Activated CD8-positive, alpha-beta memory T cell treated with anti-CD3 and anti-CD28 coated beads for 4 hours (primary cell): ENCODE results near the gene SSRP1.
A peak's percentile ranks its signal among the peaks of the same experiment; 100 is the strongest.

Experiments
- DNase-seq, 2 donors: peaks; one replicate each; pipeline ENCODE4 v3.0.0-alpha.2; 2020; ENCODE audit warnings: low read depth in 2 of 2

The SSRP1 gene

GRCh38 chr11:57359896-57360690, 24.4 kb upstream of the SSRP1 start:
- no peak for DNase-seq

- DNase-seq, result no peak
These were observed 23.7 kb upstream of the SSRP1 start for GRCh38 chr11:57359396-57359795.

- DNase-seq, result no peak
These were observed 23.3 kb upstream of the SSRP1 start for GRCh38 chr11:57358991-57359390.

GRCh38 chr11:57358543-57358961, 22.9 kb upstream of the SSRP1 start:
- DNase-seq, result no peak

- no peak for DNase-seq
These were observed 22.2 kb upstream of the SSRP1 start for GRCh38 chr11:57357856-57358255.

GRCh38 chr11:57357310-57357709, 21.6 kb upstream of the SSRP1 start:
- no peak for DNase-seq

GRCh38 chr11:57356268-57356667, 20.6 kb upstream of the SSRP1 start:
- DNase-seq, result no peak

GRCh38 chr11:57354699-57355098, 19.0 kb upstream of the SSRP1 start:
- no peak for DNase-seq

- no peak for DNase-seq
These were observed 18.2 kb upstream of the SSRP1 start for GRCh38 chr11:57353852-57354251.

- DNase-seq, result no peak
These were observed 17.8 kb upstream of the SSRP1 start for GRCh38 chr11:57353446-57353845.

- no peak for DNase-seq
These were observed 17.3 kb upstream of the SSRP1 start for GRCh38 chr11:57353036-57353435.

- peak; percentile 27 to 31 for DNase-seq
These were observed 14.0 kb upstream of the SSRP1 start for GRCh38 chr11:57349491-57350274.

- DNase-seq, result no peak
These were observed 13.1 kb upstream of the SSRP1 start for GRCh38 chr11:57348636-57349313.

- no peak for DNase-seq
These were observed 12.4 kb upstream of the SSRP1 start for GRCh38 chr11:57348052-57348451.

GRCh38 chr11:57347336-57347735, 11.6 kb upstream of the SSRP1 start:
- DNase-seq, result no peak

GRCh38 chr11:57345555-57346211, 10.0 kb upstream of the SSRP1 start:
- peak; percentile 47 to 51 for DNase-seq

- DNase-seq, result no peak
These were observed 9.1 kb upstream of the SSRP1 start for GRCh38 chr11:57344826-57345225.

GRCh38 chr11:57343825-57344224, 8.1 kb upstream of the SSRP1 start:
- DNase-seq, result no peak

- DNase-seq, result no peak
These were observed 7.0 kb upstream of the SSRP1 start for GRCh38 chr11:57342702-57343101.

- DNase-seq, result no peak
These were observed 5.6 kb upstream of the SSRP1 start for GRCh38 chr11:57341250-57341808.

GRCh38 chr11:57340039-57340615, 4.4 kb upstream of the SSRP1 start:
- DNase-seq, result no peak
